ENCODE measurements around the gene COL5A1.

- TF ChIP-seq, protein P1, sequence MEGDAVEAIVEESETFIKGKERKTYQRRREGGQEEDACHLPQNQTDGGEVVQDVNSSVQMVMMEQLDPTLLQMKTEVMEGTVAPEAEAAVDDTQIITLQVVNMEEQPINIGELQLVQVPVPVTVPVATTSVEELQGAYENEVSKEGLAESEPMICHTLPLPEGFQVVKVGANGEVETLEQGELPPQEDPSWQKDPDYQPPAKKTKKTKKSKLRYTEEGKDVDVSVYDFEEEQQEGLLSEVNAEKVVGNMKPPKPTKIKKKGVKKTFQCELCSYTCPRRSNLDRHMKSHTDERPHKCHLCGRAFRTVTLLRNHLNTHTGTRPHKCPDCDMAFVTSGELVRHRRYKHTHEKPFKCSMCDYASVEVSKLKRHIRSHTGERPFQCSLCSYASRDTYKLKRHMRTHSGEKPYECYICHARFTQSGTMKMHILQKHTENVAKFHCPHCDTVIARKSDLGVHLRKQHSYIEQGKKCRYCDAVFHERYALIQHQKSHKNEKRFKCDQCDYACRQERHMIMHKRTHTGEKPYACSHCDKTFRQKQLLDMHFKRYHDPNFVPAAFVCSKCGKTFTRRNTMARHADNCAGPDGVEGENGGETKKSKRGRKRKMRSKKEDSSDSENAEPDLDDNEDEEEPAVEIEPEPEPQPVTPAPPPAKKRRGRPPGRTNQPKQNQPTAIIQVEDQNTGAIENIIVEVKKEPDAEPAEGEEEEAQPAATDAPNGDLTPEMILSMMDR (conservative IDR thresholded peaks at IDR 0.05 in 1 of 2, IDR thresholded peaks at IDR 0.05 in 1 of 2; ENCODE audit: low read depth in 1 of 2, low read length in 2 of 2): no peak
- TF ChIP-seq EZH2 (IDR thresholded peaks at IDR 0.05; ENCODE audit: low read length, missing control alignments): no peak
Observed at GRCh38 chr9:134753191-134753590, 111.6 kb downstream of the COL5A1 start.

Data from fibroblast of lung (primary cell).